OCI-LY3 (cell line): Measurements from ENCODE around the gene KLK7.

Experiments
- H2AFZ ChIP-seq: fragments of 200-600, 300-600 bp; shearing (Covaris generic); 2 replicates; pipeline ENCODE4 v1.6.0; 2014; ENCODE audit warnings: antibody characterized with exemption, low read depth, low read length
- H3K27ac ChIP-seq: fragments of 200-600, 300-600 bp; sonication (generic); 2 replicates; pipeline ENCODE4 v1.5.1; 2014; ENCODE audit warnings: mild to moderate bottlenecking, low read length, moderate library complexity, mixed read lengths
- H3K27me3 ChIP-seq: fragments of 200-600, 300-600 bp; sonication (generic); 2 replicates; pipeline ENCODE4 v1.6.1; 2014; ENCODE audit warnings: low read depth, low read length, mixed read lengths
- H3K36me3 ChIP-seq: fragments of 200-600, 300-600 bp; sonication (generic); replicated peaks from 2 replicates; pipeline ENCODE3; 2014; ENCODE audit warnings: low read depth, low read length, mixed read lengths
- H3K4me1 ChIP-seq: fragments of 300-600, 200-600 bp; sonication (generic); 2 replicates; pipeline ENCODE4 v1.6.1; 2014; ENCODE audit warnings: low read length, mixed read lengths
- H3K4me2 ChIP-seq: fragments of 200-600, 300-600 bp; sonication (generic); 2 replicates; pipeline ENCODE4 v1.6.1; 2014; ENCODE audit warnings: low read length, mixed read lengths
- H3K4me3 ChIP-seq: fragments of 300-600, 200-600 bp; sonication (generic); 2 replicates; pipeline ENCODE4 v1.5.1; 2014; ENCODE audit warnings: antibody characterized with exemption, mild to moderate bottlenecking, low read length, moderate library complexity
- H3K79me2 ChIP-seq: fragments of 300-600, 200-600 bp; shearing (Covaris generic); 2 replicates; pipeline ENCODE4 v1.6.1; 2014; ENCODE audit warnings: mild to moderate bottlenecking, low read length, mixed read lengths
- H3K9ac ChIP-seq: fragments of 300-600, 200-600 bp; shearing (Covaris generic); 2 replicates; pipeline ENCODE4 v1.6.0; 2014; ENCODE audit warnings: mild to moderate bottlenecking, low read length, moderate library complexity
- H3K9me3 ChIP-seq: fragments of 200-600, 300-600 bp; shearing (Covaris generic); 2 replicates; pipeline ENCODE4 v1.6.1; 2014; ENCODE audit warnings: low read length, mixed read lengths; ENCODE audit not compliant: insufficient read depth
- H4K20me1 ChIP-seq: fragments of 200-600, 300-600 bp; sonication (generic); 2 replicates; pipeline ENCODE4 v1.6.1; 2016; ENCODE audit warnings: low read length, mixed read lengths; ENCODE audit not compliant: insufficient read depth
- CTCF ChIP-seq: fragments of 200-600, 300-600 bp; sonication (generic); IDR thresholded peaks from 2 replicates; pipeline ENCODE4 v1.5.1; 2014; ENCODE audit warnings: antibody characterized with exemption, low read length, low read depth
- EZH2phosphoT487 ChIP-seq: fragments of 200-600 bp; shearing (Covaris generic); IDR thresholded peaks from 2 replicates; pipeline ENCODE4 v1.6.1; 2018; ENCODE audit warnings: antibody characterized with exemption, mixed run types, low read depth

Gene KLK7

GRCh38 chr19:50931023-50931422, 52.7 kb downstream of the KLK7 start:
- Histone ChIP-seq H3K79me2 (no peaks in the 10 kb centered on the region), H3K4me2 (no peak overlapping the region), H3K9me3 (no peaks in the 10 kb centered on the region), H3K9ac (no peak overlapping the region), H2AFZ (no peak overlapping the region), H3K27ac (no peak overlapping the region), H4K20me1 (no peaks in the 10 kb centered on the region), H3K36me3 (no peaks in the 10 kb centered on the region), H3K4me3 (no peak overlapping the region), H3K27me3 (peaks cover 13% of the 10 kb centered on the region; the same call in 1 of the 2 replicates), H3K4me1 (no peaks in the 10 kb centered on the region)
- TF ChIP-seq CTCF (no peak), EZH2phosphoT487 (no peak)

GRCh38 chr19:50928831-50929230, 54.9 kb downstream of the KLK7 start:
- Histone ChIP-seq H3K27ac (no peak overlapping the region), H4K20me1 (no peaks in the 10 kb centered on the region), H3K9me3 (no peaks in the 10 kb centered on the region), H3K9ac (no peak overlapping the region), H3K4me3 (no peak overlapping the region), H3K79me2 (no peaks in the 10 kb centered on the region), H3K4me2 (no peak overlapping the region), H3K27me3 (peaks cover 20% of the 10 kb centered on the region; the same call in 1 of the 2 replicates), H3K36me3 (no peaks in the 10 kb centered on the region), H3K4me1 (no peaks in the 10 kb centered on the region), H2AFZ (no peak overlapping the region; the same call in 1 of the 2 replicates)
- no peak for TF ChIP-seq EZH2phosphoT487
- no peak for TF ChIP-seq CTCF
